Gastrocnemius medialis (tissue), 4 donors: ENCODE data around the gene ILDR1.

Experiments used
- CTCF ChIP-seq, 5 experiments: fragments of 450-650 bp in 3 of 5; fragments of 200-600 bp in 2 of 5; sonication (generic) in 2 of 5; IDR thresholded peaks in 4 of 5; conservative IDR thresholded peaks in 1 of 5; 1 replicate in 4 of 5; 2 replicates in 1 of 5; pipeline ENCODE4 v1.5.1; 2016 to 2019; ENCODE audit warnings: antibody characterized with exemption in 5 of 5, mild to moderate bottlenecking in 3 of 5, moderate library complexity in 3 of 5
- POLR2A ChIP-seq, 2 donors: fragments of 450-650 bp; IDR thresholded peaks; one replicate each; pipeline ENCODE4 v1.6.1; 2017; ENCODE audit warnings: antibody characterized with exemption in 2 of 2, mild to moderate bottlenecking in 2 of 2, moderate library complexity in 2 of 2

- no peak for TF ChIP-seq CTCF (IDR thresholded peaks at IDR 0.05 in 4 of 5, conservative IDR thresholded peaks at IDR 0.05 in 1 of 5)
- TF ChIP-seq POLR2A (IDR thresholded peaks at IDR 0.05): no peak
These were observed 25.6 kb downstream of the ILDR1 start for GRCh38 chr3:121996441-121996840.
